Astrocyte (in vitro differentiated cells and primary cell): ENCODE measurements around the gene PARVB.

Source experiments
- EZH2 ChIP-seq: IDR thresholded peaks from 2 replicates; pipeline ENCODE4 v1.6.1; 2012; ENCODE audit warnings: mild to moderate bottlenecking, low read length, inconsistent platforms; ENCODE audit not compliant: insufficient read depth
- TF ChIP-seq, protein P1 (sequence below): IDR thresholded peaks from 2 replicates; pipeline ENCODE4 v1.5.1; 2011; ENCODE audit warnings: low read depth, mild to moderate bottlenecking, inconsistent platforms, low read length, moderate library complexity; ENCODE audit not compliant: insufficient read depth

GRCh38 chr22:44158816-44159215 is 134.7 kb downstream of the PARVB start:
- TF ChIP-seq, protein P1, sequence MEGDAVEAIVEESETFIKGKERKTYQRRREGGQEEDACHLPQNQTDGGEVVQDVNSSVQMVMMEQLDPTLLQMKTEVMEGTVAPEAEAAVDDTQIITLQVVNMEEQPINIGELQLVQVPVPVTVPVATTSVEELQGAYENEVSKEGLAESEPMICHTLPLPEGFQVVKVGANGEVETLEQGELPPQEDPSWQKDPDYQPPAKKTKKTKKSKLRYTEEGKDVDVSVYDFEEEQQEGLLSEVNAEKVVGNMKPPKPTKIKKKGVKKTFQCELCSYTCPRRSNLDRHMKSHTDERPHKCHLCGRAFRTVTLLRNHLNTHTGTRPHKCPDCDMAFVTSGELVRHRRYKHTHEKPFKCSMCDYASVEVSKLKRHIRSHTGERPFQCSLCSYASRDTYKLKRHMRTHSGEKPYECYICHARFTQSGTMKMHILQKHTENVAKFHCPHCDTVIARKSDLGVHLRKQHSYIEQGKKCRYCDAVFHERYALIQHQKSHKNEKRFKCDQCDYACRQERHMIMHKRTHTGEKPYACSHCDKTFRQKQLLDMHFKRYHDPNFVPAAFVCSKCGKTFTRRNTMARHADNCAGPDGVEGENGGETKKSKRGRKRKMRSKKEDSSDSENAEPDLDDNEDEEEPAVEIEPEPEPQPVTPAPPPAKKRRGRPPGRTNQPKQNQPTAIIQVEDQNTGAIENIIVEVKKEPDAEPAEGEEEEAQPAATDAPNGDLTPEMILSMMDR, result no peak
- TF ChIP-seq EZH2, result no peak
